ENCODE measurements around the gene ATG2A. TPM values are rescaled to one million over a fixed set of nuclear protein-coding genes. Genes with fewer than 3 reads are reported as not detected.

ATG2A gene
- total and polyA plus RNA-seq, 2 donors (not counting 3 experiments of a cell fraction or from before 2014, with no cell fraction given) = 13.4 to 24.3 TPM

DNA sequence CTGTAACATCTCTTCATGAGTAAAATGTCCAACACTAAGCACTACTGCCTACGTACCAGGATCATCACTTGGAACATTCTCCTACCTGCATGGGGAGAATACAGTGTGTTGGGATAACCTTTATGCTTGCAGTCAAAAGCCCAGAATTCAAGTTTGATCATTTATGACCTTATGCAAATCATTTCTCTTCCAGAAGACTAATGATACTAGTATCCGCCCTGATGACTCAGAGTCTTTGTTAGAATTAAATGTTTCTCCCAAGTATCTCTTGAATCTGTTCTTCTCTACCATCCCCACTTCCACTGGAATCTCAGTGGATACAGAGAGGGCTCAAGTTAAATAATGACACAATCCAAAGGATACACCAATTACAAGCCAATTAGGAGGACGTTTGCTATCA is 42.5 kb upstream of the ATG2A start:
- no peak for FAIRE-seq
- BruUV-seq (replicated peaks) = no TSS peak
- intact Hi-C loops (cut with micrococcal nuclease) (no loop called here), dilution Hi-C loops (cut with MboI; ENCODE audit: extremely low pct_ligation_motif_present, low sequenced_read_pairs) (no loop called here)
- Histone ChIP-seq H3K79me2 (ENCODE audit: control insufficient read depth, insufficient read depth, low read length) (no peaks in the 10 kb centered on the region), H3K9ac (replicated peaks; ENCODE audit: extremely low read depth, insufficient read depth, low read length) (no peak overlapping the region), H3K9me1 (replicated peaks; ENCODE audit: control insufficient read depth, extremely low read depth, insufficient read depth, low read length) (no peaks in the 10 kb centered on the region), H3K9me3 (replicated peaks; ENCODE audit: control insufficient read depth, insufficient read depth, low read length) (no peaks in the 10 kb centered on the region), H3K4me3 (replicated peaks in 1 of 3; ENCODE audit: insufficient read depth in 1 of 3, low read depth in 1 of 3, low read length in 3 of 3) (no peak overlapping the region), H3K4me2 (ENCODE audit: insufficient read depth, low read length) (no peak overlapping the region), H2AFZ (ENCODE audit: low read depth, low read length) (no peak overlapping the region), H4K20me1 (replicated peaks; ENCODE audit: control insufficient read depth, extremely low read depth, insufficient read depth, low read length) (no peaks in the 10 kb centered on the region), H3K4me1 (ENCODE audit: control insufficient read depth, extremely low read depth, insufficient read depth, low read length) (no peaks in the 10 kb centered on the region), H3K36me3 (ENCODE audit: control insufficient read depth in 2 of 2, extremely low read depth in 1 of 2, insufficient read depth in 2 of 2, low read length in 2 of 2) (no peaks in the 10 kb centered on the region), H3K27ac (ENCODE audit: insufficient read depth, low read depth, low read length) (no peak overlapping the region), H3K27me3 (ENCODE audit: control insufficient read depth in 2 of 2, insufficient read depth in 2 of 2, low read length in 2 of 2) (peaks cover 8 to 20% of the 10 kb centered on the region in 2 experiments)
- ChIA-PET POLR2A (no interaction called here), CTCF (no interaction called here)
- DNase-seq (ENCODE audit: low read depth, low spot score) = no peak
- TF ChIP-seq, protein P1, sequence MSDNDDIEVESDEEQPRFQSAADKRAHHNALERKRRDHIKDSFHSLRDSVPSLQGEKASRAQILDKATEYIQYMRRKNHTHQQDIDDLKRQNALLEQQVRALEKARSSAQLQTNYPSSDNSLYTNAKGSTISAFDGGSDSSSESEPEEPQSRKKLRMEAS (IDR thresholded peaks at IDR 0.05; ENCODE audit: insufficient read depth, insufficient read length) = no peak
- TF ChIP-seq, protein P2, sequence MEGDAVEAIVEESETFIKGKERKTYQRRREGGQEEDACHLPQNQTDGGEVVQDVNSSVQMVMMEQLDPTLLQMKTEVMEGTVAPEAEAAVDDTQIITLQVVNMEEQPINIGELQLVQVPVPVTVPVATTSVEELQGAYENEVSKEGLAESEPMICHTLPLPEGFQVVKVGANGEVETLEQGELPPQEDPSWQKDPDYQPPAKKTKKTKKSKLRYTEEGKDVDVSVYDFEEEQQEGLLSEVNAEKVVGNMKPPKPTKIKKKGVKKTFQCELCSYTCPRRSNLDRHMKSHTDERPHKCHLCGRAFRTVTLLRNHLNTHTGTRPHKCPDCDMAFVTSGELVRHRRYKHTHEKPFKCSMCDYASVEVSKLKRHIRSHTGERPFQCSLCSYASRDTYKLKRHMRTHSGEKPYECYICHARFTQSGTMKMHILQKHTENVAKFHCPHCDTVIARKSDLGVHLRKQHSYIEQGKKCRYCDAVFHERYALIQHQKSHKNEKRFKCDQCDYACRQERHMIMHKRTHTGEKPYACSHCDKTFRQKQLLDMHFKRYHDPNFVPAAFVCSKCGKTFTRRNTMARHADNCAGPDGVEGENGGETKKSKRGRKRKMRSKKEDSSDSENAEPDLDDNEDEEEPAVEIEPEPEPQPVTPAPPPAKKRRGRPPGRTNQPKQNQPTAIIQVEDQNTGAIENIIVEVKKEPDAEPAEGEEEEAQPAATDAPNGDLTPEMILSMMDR (IDR thresholded peaks at IDR 0.05; ENCODE audit: extremely low read depth in 1 of 2, insufficient read depth in 1 of 2, low read depth in 1 of 2, low read length in 2 of 2) = no peak
- no peak for TF ChIP-seq EZH2 (IDR thresholded peaks at IDR 0.05; ENCODE audit: borderline replicate concordance, low read depth, low read length, severe bottlenecking)
- TF ChIP-seq MYC (IDR thresholded peaks at IDR 0.05; ENCODE audit: low read depth, low read length) = no peak
- TF ChIP-seq POLR2A (IDR thresholded peaks at IDR 0.05; ENCODE audit: low read depth, low read length) = no peak
- no peak for TF ChIP-seq POLR2AphosphoS5 (IDR thresholded peaks at IDR 0.05; ENCODE audit: insufficient read depth, low read depth, low read length)
- TF ChIP-seq FOS (IDR thresholded peaks at IDR 0.05; ENCODE audit: borderline replicate concordance, insufficient read depth, low read length) = no peak
- no peak for TF ChIP-seq GATA2 (IDR thresholded peaks at IDR 0.05; ENCODE audit: insufficient read depth, insufficient read length, low read depth, low read length)
- TF ChIP-seq JUN (IDR thresholded peaks at IDR 0.05; ENCODE audit: borderline replicate concordance, insufficient read depth, insufficient read length, low read depth) = no peak
